ENCODE measurements around the gene PLAGL2. TPM values are rescaled to one million over a fixed set of nuclear protein-coding genes. Genes with fewer than 3 reads are reported as not detected.

Gene PLAGL2, protein sequence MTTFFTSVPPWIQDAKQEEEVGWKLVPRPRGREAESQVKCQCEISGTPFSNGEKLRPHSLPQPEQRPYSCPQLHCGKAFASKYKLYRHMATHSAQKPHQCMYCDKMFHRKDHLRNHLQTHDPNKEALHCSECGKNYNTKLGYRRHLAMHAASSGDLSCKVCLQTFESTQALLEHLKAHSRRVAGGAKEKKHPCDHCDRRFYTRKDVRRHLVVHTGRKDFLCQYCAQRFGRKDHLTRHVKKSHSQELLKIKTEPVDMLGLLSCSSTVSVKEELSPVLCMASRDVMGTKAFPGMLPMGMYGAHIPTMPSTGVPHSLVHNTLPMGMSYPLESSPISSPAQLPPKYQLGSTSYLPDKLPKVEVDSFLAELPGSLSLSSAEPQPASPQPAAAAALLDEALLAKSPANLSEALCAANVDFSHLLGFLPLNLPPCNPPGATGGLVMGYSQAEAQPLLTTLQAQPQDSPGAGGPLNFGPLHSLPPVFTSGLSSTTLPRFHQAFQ
- total RNA-seq = 2.8 TPM

DNA sequence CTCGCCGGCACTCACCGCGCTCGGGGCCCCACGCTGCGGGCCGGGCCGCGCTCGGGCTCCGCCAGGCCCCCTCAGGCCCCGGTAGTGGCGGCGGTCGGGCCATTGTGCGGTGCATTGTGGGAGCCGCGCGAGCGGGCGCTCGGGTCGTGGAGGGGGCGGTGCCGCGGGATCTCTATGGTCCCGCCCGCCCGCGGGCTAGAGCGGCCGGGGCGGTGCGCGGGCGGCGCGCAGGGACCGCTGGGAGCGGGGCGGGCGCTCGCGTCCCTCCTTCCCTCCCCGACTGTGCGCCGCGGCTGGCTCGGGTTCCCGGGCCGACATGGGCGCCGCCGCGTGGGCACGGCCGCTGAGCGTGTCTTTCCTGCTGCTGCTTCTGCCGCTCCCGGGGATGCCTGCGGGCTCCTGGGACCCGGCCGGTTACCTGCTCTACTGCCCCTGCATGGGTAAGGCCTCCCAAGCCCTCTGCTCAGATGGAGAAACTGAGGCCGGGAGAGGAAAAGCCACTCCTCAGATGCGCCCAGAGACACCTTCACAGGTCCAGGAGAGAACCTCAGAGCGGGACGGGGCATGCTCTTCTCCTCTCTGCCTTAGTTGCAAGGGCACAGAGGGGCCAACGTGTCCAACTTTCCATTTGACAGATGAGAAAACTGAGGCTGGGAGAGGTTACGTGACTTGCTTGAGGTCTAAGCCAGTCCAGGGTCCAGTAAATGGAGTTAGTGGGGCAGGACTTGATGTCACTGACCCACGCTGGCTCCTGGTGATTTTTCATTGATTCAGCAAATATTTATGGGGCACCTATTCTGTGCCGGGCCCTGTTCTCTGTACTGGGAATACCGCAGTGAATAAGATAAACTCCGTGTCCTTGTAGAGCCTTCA is at the start of gene PLAGL2, which contains the start of gene POFUT1:
TSS of gene PLAGL2 (minus strand) at position 118 of the 873 bp plus-strand sequence. CDS start 5,565 bp downstream, outside the sequence.
TSS of gene POFUT1 (plus strand) at position 255 of the 873 bp plus-strand sequence. CDS start at position 317, 62 bp downstream.

Other genes starting within 250 kb of the PLAGL2 start
- 18.2 TPM for gene XKR7, start 239.6 kb downstream of the PLAGL2 start, total RNA-seq
- gene CCM2L, start 197.3 kb downstream of the PLAGL2 start, total RNA-seq = 2.8 TPM
- gene HCK, start 155.5 kb downstream of the PLAGL2 start, total RNA-seq = 2.2 TPM
- gene TM9SF4, start 98.0 kb downstream of the PLAGL2 start, total RNA-seq = 25.0 TPM
- 22.5 TPM for gene POFUT1, start 137 bp upstream of the PLAGL2 start, total RNA-seq
- 93.3 TPM for gene KIF3B, start 69.9 kb upstream of the PLAGL2 start, total RNA-seq
- 136 TPM for gene ASXL1, start 150.6 kb upstream of the PLAGL2 start, total RNA-seq